Sigmoid colon (tissue), 7 donors: ENCODE results near the gene PPFIBP1. TPM values are rescaled to one million over a fixed set of nuclear protein-coding genes. Genes with fewer than 3 reads are reported as not detected.

Source experiments
- DNase-seq: peaks from one replicate; pipeline ENCODE4 v3.0.0-alpha.2; 2019
- H3K27ac ChIP-seq, 4 donors: fragments of 200-600 bp; sonication (generic); one replicate each; pipeline ENCODE4 v1.5.1; 2016 to 2019; ENCODE audit warnings: mild to moderate bottlenecking in 1 of 4
- H3K27me3 ChIP-seq, 3 donors: fragments of 200-600 bp; sonication (generic); one replicate each; pipeline ENCODE4 v1.5.1; 2019; ENCODE audit warnings: mild to moderate bottlenecking in 1 of 3
- H3K36me3 ChIP-seq, 4 donors: fragments of 200-600 bp; sonication (generic); one replicate each; pipeline ENCODE4 v1.5.1; 2016 to 2019
- H3K4me1 ChIP-seq, 4 donors: fragments of 200-600 bp; sonication (generic); one replicate each; pipeline ENCODE4 v1.5.1; 2017 to 2019
- H3K4me3 ChIP-seq, 4 donors: fragments of 200-600 bp; sonication (generic); one replicate each; pipeline ENCODE4 v1.5.1; 2017 to 2019; ENCODE audit warnings: mild to moderate bottlenecking in 2 of 4, moderate library complexity in 1 of 4
- H3K9me3 ChIP-seq, 4 donors: fragments of 200-600 bp in 3 of 4; sonication (generic) in 3 of 4; one replicate each; pipeline versions ENCODE4 v1.5.1 to v1.6.1; 2013 to 2019
- EP300 ChIP-seq, 4 donors: sonication (generic); formaldehyde crosslinking; IDR thresholded peaks; one replicate each; pipeline ENCODE4 v1.6.1; 2017; ENCODE audit warnings: antibody characterized with exemption in 4 of 4
- POLR2A ChIP-seq, 2 donors: fragments of 450-650 bp; IDR thresholded peaks; one replicate each; pipeline ENCODE4 v1.6.1; 2016; ENCODE audit warnings: antibody characterized with exemption in 2 of 2, mild to moderate bottlenecking in 2 of 2, moderate library complexity in 2 of 2
- POLR2AphosphoS5 ChIP-seq, 4 donors: sonication (generic); formaldehyde crosslinking; IDR thresholded peaks; one replicate each; pipeline ENCODE4 v1.6.1; 2017; ENCODE audit warnings: antibody characterized with exemption in 4 of 4
- WGBS, 2 donors: extraction: QIAGEN DNeasy Blood & Tissue Kit; methylation state at CpG; one replicate each; pipeline ENCODE4 v1.1.7; 2013; 5-methylcytosine and 5-hydroxymethylcytosine counted together
- intact Hi-C: fragments of 100-400 bp; cut with DNase I; formaldehyde crosslinking; loops from one replicate; pipeline ENCODE4 v1.15.1; 2023
- polyA plus RNA-seq, 3 donors: library from polyadenylated mRNA; stranded (reverse); fragments of 200-250 nt; gene quantifications; one replicate each; pipeline ENCODE4 v1.2.3, GENCODE V29; 2013
- total RNA-seq, 4 donors: library from RNA; depleted of rRNA; stranded (reverse); fragments of >200 nt; gene quantifications; one replicate each; pipeline ENCODE4 v1.1.0, GENCODE V29; 2016
- TF ChIP-seq, protein P1 (sequence below), 4 experiments: fragments of 450-650 bp in 3 of 4; fragments of 200-600 bp in 1 of 4; IDR thresholded peaks; one replicate each; pipeline ENCODE4 v1.5.1; 2016 to 2019; ENCODE audit warnings: antibody characterized with exemption in 4 of 4, mild to moderate bottlenecking in 3 of 4, moderate library complexity in 2 of 4
- donor health status: healthy with polysubstance abuse.
- donor health status: Bipolar disorder and iron deficiency.
- donor health status: healthy.

PPFIBP1 gene
- total and polyA plus RNA-seq, 7 donors, result 5.5 to 101 (median 65.3) TPM

- WGBS, 2 donors, result 75 to 82% methylated on average over 7 of the region's 7 CpGs
- H3K36me3 ChIP-seq, result no peaks in the 10 kb centered on the region
- H3K4me3 ChIP-seq, result no peak overlapping the region
- H3K27me3 ChIP-seq, result no peaks in the 10 kb centered on the region
- TF ChIP-seq POLR2AphosphoS5 (IDR thresholded peaks at IDR 0.05), result no peak
- no peak overlapping the region for H3K27ac ChIP-seq
- H3K4me1 ChIP-seq, result peaks cover 0 to 31% (median 22%) of the 10 kb centered on the region in 4 donors
- no peaks in the 10 kb centered on the region for H3K9me3 ChIP-seq
- intact Hi-C loops, result no loop called here
- no peak for DNase-seq
Observed at GRCh38 chr12:27530157-27530922, 6.3 kb downstream of the PPFIBP1 start.

DNA sequence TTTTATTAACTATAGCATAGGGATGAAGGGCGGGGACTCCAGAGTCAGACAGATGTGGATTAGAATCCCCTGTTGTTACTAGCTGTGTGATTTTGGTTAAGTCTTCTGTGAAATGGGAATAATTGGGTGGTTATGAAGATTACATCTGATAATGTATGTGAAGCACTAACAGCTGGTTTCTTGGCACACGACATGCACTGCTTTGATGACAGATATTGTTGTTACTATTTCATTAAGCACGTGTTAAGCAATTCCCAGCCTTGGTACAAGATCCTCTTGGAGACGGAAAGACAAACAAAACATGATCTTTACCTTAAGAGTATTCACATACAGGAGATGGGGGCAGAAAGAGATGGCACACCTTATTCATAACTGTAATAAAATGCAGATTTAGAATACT lies 7.9 kb downstream of the PPFIBP1 start:
- WGBS, 2 donors, result 82 to 83% methylated on average over 4 of the region's 4 CpGs
- H3K4me3 ChIP-seq, result no peak overlapping the region
- TF ChIP-seq EP300 (IDR thresholded peaks at IDR 0.05) (no peak), POLR2A (IDR thresholded peaks at IDR 0.05) (no peak), POLR2AphosphoS5 (IDR thresholded peaks at IDR 0.05) (no peak)
- TF ChIP-seq, protein P1, sequence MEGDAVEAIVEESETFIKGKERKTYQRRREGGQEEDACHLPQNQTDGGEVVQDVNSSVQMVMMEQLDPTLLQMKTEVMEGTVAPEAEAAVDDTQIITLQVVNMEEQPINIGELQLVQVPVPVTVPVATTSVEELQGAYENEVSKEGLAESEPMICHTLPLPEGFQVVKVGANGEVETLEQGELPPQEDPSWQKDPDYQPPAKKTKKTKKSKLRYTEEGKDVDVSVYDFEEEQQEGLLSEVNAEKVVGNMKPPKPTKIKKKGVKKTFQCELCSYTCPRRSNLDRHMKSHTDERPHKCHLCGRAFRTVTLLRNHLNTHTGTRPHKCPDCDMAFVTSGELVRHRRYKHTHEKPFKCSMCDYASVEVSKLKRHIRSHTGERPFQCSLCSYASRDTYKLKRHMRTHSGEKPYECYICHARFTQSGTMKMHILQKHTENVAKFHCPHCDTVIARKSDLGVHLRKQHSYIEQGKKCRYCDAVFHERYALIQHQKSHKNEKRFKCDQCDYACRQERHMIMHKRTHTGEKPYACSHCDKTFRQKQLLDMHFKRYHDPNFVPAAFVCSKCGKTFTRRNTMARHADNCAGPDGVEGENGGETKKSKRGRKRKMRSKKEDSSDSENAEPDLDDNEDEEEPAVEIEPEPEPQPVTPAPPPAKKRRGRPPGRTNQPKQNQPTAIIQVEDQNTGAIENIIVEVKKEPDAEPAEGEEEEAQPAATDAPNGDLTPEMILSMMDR (IDR thresholded peaks at IDR 0.05), result no peak
- H3K27me3 ChIP-seq, result no peaks in the 10 kb centered on the region
- peaks cover 0 to 21% (median 18%) of the 10 kb centered on the region in 4 donors for H3K4me1 ChIP-seq
- no peaks in the 10 kb centered on the region for H3K9me3 ChIP-seq
- no peak for DNase-seq
- peaks cover 0 to 4% (median 0%) of the 10 kb centered on the region in 4 donors for H3K36me3 ChIP-seq
- intact Hi-C loops, result no loop called here
- peak overlapping the region in 2 of 4 donors; percentile 48 to 49 for H3K27ac ChIP-seq

DNA sequence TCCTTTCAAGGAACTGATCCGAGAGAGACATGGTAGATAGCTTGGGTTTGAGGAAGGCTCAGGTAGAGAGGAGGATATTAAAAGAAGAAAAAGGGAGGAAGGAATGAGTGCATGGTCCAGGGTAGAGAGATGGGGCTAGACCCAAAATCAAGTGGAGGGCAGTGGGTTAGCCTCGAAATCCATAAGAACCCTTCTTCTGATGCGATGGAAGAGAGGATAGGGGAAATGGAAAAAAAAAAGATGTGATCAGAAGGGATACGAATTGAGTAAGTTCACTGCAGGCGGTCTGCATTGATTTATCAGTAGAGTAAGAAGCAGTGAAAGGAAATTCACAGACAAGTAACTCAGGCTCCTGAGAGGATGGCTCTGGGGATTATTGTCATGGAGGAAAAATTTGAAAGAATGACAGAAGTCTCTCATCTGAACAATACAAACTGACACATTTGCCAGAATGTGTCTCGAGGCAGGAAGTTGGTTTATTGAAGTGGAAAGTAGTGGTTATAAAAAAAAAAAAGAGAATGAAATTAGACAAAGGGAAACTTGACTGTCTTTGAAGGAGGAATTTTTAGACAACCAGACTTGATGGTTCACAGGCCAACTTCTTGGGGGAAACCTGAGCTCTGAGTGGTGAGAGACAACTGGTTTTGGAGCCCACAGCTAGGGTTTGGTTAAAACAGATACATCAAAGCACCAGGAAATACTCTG lies 10.2 kb downstream of the PPFIBP1 start:
- Histone ChIP-seq H3K36me3 (peaks cover 0 to 4% (median 0%) of the 10 kb centered on the region in 4 donors), H3K4me3 (no peak overlapping the region), H3K4me1 (peaks cover 0 to 41% (median 40%) of the 10 kb centered on the region in 4 donors), H3K27ac (no peak overlapping the region), H3K9me3 (no peaks in the 10 kb centered on the region), H3K27me3 (no peaks in the 10 kb centered on the region)
- intact Hi-C loops, result no loop called here
- WGBS, 2 donors, result 63 to 77% methylated on average over 6 of the region's 6 CpGs
- DNase-seq, result no peak
- TF ChIP-seq POLR2A (IDR thresholded peaks at IDR 0.05) (no peak), POLR2AphosphoS5 (IDR thresholded peaks at IDR 0.05) (no peak), EP300 (IDR thresholded peaks at IDR 0.05) (no peak)
- TF ChIP-seq, protein P1 (IDR thresholded peaks at IDR 0.05), result no peak

GRCh38 chr12:27534765-27535161 lies 10.8 kb downstream of the PPFIBP1 start:
- intact Hi-C loops, result no loop called here
- WGBS, 2 donors, result 91 to 95% methylated on average over 1 of the region's 1 CpG
- Histone ChIP-seq H3K9me3 (no peaks in the 10 kb centered on the region), H3K4me1 (peaks cover 0 to 47% (median 45%) of the 10 kb centered on the region in 4 donors), H3K27me3 (no peaks in the 10 kb centered on the region), H3K4me3 (no peak overlapping the region), H3K27ac (no peak overlapping the region), H3K36me3 (peaks cover 0 to 4% (median 0%) of the 10 kb centered on the region in 4 donors)
- no peak for DNase-seq
- TF ChIP-seq, protein P1 (IDR thresholded peaks at IDR 0.05), result no peak
- no peak for TF ChIP-seq POLR2AphosphoS5 (IDR thresholded peaks at IDR 0.05)
- TF ChIP-seq EP300 (IDR thresholded peaks at IDR 0.05), result no peak
- TF ChIP-seq POLR2A (IDR thresholded peaks at IDR 0.05), result no peak

- Histone ChIP-seq H3K36me3 (peaks cover 0 to 4% (median 0%) of the 10 kb centered on the region in 4 donors), H3K4me1 (peaks cover 0 to 51% (median 48%) of the 10 kb centered on the region in 4 donors), H3K27ac (no peak overlapping the region), H3K4me3 (no peak overlapping the region), H3K27me3 (no peaks in the 10 kb centered on the region), H3K9me3 (no peaks in the 10 kb centered on the region)
- WGBS, 2 donors, result 86 to 96% methylated on average over 6 of the region's 6 CpGs
- DNase-seq, result no peak
- TF ChIP-seq POLR2A (IDR thresholded peaks at IDR 0.05) (no peak), EP300 (IDR thresholded peaks at IDR 0.05) (no peak), POLR2AphosphoS5 (IDR thresholded peaks at IDR 0.05) (no peak)
- TF ChIP-seq, protein P1 (IDR thresholded peaks at IDR 0.05), result no peak
- intact Hi-C loops, result no loop called here
Observed at GRCh38 chr12:27535318-27535717, 11.3 kb downstream of the PPFIBP1 start.
